Head of caudate nucleus (tissue), 42 donors: Measurements from ENCODE around the gene TEN1.
"Not testable (repeated sequence)": the region's sequence is repeated elsewhere in the genome, so short reads cannot be mapped to it uniquely, and the experiment has no call there.

Source experiments
- DNase-seq, 42 donors: peaks; one replicate each; pipeline versions ENCODE4 v3.0.0 to v3.0.0-alpha.2; 2020 to 2021; ENCODE audit warnings: mixed read lengths in 7 of 42
- intact Hi-C: fragments of 100-400 bp; cut with DNase I; formaldehyde crosslinking; loops from one replicate; pipeline ENCODE4 v1.15.0; 2022

Gene TEN1, protein sequence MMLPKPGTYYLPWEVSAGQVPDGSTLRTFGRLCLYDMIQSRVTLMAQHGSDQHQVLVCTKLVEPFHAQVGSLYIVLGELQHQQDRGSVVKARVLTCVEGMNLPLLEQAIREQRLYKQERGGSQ

DNA sequence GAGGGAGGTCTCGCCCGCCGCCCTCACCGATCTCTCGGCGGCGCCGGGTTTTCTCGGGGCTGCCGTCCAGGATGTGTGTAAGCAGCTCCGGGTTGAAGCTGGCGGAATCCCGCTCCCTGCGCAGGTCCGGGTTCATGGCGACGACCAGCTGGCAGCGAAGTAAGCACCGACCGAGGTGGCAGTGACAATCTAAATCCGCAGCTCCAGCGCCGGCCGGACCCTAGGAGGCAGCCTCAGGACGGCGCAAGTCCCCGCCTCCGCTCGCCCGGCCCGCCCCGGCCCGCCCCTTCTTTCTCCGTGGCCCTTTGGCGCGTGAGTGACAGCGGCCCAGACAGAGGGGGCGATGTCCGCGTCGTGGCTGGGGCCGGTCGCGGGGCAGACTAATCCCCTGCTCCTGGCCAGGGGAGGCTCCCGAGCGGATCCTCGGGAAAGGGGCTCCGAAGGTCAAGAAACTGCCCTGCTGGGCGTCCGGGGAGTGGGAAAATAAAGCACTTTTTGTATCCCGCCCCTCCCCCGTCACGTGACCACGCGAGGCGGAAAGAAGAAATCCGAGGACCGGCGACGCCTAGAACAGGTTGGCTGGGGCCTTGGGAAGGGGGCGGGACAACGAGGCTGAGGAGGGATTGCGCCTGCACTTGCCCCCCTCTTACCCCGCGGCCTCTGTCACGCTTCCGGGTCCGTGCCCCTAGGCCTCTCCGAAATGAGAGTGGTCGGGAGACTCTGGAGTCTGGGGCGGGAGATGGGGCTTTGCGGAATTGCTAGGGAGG is at the start of gene TEN1, which contains the start of gene ACOX1:
Gene TEN1, plus strand, starts transcription at position 303 of the 767 bp plus-strand sequence. CDS start 6,953 bp downstream, outside the sequence.
Gene ACOX1, minus strand, starts transcription at position 229 of the 767 bp plus-strand sequence. Its CDS starts 93 bp downstream, at position 136.
- intact Hi-C loops = loop anchor here (5.0 kb wide), 1 partner anchor 37 kb away; the partner anchor contains the start of gene FBF1
- DNase-seq = peak; percentile 95 to 100 (median 98)

DNA sequence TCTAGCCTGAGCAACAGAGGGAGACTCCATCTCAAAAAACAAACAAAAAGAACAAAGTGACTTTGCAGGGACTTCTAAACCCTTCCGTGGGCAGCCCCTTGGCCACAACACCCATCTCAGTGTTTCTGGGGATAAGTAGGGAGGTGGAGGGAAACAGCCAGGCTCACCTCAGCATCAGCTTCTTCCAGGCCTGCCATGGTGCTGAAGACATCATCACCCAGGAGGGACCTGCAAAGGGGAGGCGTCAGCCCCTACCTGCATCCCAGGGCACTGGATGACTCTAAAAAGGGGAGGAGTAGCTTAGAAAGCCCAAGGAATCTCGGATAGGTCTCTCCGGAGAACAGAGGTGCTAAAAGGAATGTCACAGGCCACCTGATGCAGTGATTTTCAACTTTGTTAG is 48.0 kb upstream of the TEN1 start:
- DNase-seq = no peak
- intact Hi-C loops = no loop called here

DNA sequence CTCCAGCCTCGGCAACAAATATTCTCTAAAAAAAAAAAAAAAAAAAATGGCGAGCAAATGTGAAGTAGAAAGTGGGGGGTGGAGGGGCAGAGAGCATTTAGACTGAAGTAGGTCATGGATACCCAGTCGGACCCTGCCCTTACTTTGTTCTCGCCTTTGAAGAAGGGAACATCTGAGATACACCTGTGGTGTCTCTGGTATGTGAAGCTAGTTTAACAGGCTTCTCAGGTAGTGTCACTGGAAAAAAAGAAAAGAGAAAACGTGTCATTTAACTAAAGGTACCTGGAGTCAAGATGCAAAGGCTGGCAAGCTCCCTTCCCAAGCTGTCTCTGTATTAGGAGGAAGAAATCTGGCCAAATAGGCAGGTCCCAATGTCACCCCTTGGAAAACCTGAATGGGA is 46.2 kb upstream of the TEN1 start:
- no peak for DNase-seq
- intact Hi-C loops = no loop called here

DNA sequence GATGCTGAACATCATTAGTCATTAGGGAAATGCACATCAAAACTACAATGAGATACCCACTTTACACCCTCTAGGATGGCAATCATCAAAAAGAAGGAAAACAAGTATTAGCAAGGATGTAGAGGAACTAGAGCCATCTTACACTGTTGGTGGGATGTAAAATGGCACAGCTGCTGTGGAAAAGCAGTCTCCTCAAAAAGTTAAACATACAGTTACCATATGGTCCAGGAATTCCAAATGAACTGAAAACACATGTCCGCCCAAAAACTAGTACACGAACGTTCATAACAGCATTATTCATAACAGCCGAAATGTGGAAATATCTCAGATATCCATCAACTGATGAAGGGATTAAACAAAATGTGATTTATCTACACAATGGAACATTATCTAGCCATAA is 45.2 kb upstream of the TEN1 start:
- intact Hi-C loops = no loop called here
- no peak for DNase-seq

DNA sequence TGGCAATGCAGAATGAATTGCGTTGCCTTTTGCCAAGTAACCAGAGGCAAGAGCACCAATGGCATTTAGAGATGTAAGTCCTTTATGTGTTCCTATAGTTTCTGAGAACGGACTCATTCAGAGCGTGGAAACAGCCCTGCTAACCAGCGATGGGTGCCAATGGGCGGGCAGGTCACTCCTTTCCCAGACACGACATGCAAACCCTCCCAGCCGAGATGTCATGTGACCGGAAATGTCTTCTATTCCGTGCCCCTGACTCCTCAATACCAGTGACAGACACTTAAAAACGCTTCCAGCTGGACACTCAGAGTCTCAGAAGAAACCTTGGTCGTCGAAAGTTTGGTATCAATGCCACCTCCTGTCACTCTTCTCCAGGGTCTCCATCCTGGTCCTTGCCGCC is 41.4 kb upstream of the TEN1 start:
- intact Hi-C loops = no loop called here
- DNase-seq = no peak

DNA sequence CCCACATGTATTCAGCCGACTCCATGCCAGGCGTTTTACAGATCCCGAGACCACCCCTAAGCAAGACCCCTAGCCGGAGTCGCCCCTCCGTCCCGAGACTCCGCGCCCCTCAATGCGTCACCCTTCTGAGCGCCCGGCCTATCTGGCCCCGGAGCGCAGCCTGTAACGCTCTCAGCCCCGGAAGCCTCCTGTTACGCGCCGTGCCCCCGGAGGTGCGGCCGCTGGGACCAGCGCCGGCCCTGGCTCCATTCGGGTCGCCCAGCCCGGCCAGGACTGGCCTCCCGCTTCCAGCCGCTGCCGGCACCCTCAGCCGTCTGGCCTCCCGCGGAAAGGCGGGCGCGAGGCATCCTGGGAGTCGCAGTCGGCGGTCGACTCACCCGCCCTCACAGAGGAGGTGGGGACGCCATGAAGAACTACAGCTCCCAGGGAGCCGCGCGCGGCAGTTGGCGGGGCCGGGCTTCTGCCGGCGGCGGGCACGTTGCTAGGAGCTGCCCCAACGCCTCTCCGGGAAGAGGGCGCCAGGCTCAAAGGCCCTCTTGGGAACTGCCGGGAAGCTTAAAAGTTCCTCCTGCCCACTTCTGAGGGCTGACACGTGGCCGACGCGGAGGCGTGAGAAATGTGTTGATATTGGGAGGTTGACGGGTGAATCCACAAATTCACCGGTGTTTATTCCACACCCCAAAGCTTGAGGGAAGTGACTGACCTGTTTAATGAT is 38.2 kb upstream of the TEN1 start, which contains the start of gene FBF1:
Gene FBF1, minus strand, starts transcription at position 316 of the 715 bp plus-strand sequence. CDS start 2,893 bp downstream, outside the sequence.
- peak; percentile 92 to 99 (median 98) for DNase-seq
- intact Hi-C loops = loop anchor here (5.0 kb wide), 1 partner anchor 36 kb away; the partner anchor contains the start of genes ACOX1 and TEN1

DNA sequence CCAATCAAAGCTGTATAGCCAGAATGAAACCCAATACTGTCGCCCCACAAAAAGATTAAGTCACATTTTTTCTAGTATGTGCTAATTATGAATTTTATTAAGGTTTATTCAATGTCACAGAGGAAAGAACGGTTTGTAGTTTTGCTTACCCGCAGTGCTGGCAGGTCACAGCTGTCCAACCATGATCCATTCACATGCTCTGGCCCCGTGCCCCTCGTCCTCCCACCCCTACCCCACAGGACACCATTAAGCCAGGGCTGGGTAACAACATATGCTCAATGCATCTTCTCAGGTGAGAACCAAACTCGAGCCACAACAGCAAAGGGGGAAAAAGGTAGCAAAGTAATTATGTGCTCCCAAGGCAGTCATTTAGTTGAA is 37.6 kb upstream of the TEN1 start:
- intact Hi-C loops = loop anchor here (5.0 kb wide), 1 partner anchor 36 kb away; the partner anchor contains the start of genes ACOX1 and TEN1
- DNase-seq = no peak

DNA sequence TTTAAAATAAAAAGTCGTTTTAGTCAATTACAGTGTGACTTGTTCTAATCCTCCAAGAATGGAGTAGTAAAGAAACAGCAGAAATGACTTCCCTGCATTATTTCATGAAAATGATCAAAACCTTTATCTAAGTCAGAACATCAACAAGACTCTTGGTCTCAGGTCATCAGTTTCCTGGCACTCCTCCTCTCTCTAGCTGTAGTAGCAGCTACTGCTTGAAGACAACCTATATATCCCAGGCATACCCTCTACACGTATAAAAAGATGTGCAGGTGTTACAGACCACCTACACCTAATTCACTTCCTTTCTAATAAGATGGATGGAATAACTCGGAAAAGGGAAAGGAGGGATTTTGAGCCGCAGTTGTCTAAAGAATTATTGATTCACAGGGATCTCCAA is 36.6 kb upstream of the TEN1 start:
- intact Hi-C loops = loop anchor here (5.0 kb wide), 1 partner anchor 35 kb away; the partner anchor contains the start of genes ACOX1 and TEN1

DNA sequence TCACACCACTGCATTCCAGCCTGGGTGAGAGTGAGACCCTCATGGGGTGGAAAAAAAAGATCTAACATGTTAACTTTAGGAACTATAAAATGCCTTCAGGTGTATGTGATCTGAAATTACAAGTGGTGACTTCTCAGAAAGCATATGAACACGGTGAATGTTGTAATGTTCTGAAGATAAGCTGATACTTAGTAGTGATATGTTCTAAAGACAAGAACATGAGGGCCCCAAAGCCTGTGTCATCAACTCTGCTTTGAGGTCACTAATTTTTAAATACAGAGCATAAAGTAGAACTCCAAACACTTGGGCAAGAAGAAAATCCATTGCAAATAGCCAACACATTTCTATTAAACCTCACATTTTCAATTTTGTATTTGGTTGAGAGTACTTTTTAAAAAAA is 35.5 kb upstream of the TEN1 start:
- no peak for DNase-seq
- intact Hi-C loops = loop anchor here (5.0 kb wide), 1 partner anchor 34 kb away; the partner anchor contains the start of genes ACOX1 and TEN1

More for the DNA sequence above, 36.6 kb upstream of the TEN1 start:
- DNase-seq = no peak

DNA sequence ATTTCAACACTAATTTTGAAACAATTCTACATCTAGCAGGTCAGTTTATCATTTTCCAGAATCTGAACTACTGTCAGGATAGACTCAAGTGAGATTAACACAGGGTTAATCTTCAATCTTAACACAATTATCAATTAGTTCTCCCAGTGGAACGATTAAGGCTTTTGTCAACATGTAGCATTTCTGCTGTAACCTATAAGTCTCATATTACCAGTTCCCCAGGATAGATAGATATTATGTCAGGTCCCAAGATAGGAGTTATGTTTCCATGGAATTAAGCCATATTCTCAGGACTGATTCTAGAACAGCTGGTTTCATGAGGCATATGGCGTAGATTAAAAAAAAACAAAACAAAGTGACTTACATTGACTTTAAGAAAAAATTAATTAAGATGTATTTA is 33.8 kb upstream of the TEN1 start:
- DNase-seq = no peak
- intact Hi-C loops = no loop called here

DNA sequence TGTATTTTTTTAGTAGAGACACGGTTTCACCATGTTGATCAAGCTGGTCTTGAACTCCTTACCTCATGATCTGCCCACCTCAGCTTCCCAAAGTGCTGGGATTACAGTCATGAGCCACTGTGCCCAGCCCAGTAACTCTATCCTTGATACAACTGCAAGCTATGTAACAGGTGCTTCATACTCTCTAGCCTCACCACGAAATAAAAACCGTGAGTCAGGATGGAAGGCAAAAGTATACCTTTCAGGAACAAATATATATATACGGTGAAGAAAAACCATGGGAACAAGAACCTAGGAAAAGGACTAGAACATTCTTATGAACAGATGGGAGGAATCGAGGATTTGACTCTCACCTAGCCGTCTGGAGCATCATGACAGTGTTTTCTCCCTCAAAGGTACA is 28.6 kb upstream of the TEN1 start:
- intact Hi-C loops = no loop called here
- no peak for DNase-seq

DNA sequence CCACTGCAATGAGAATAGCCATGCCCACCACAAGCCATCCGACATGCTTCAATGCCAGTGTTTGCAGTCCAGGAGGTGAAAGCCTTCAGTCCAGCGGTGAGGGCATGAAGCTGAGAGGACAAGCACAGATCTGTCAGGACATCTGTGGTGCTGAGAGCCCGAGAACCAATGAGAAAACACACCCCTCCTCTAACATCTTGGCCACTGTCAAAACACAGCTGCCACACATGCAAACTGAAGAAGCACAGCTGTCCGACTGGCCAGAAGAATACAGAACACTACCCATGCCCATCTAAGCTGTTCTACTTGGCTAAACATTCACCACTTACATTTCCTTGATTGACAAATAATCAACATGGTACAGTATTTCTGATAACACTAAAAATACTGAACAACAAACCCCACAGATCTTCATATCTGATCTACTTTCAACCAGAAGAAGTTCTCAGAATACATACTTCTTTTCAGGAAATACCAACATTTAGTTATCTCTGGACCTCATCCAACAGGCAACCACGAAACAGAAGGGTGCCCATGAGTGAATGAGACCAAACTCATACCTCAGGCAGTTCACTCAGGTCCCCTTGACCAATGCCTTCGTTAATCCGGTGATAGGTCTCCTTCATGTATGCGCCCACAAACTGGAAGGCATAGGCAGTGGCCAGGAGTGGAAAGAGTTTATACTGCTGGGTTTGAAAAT is 28.0 kb upstream of the TEN1 start:
- DNase-seq = peak in 6 of 42 donors; percentile 10 to 57 (median 30)
- intact Hi-C loops = no loop called here

DNA sequence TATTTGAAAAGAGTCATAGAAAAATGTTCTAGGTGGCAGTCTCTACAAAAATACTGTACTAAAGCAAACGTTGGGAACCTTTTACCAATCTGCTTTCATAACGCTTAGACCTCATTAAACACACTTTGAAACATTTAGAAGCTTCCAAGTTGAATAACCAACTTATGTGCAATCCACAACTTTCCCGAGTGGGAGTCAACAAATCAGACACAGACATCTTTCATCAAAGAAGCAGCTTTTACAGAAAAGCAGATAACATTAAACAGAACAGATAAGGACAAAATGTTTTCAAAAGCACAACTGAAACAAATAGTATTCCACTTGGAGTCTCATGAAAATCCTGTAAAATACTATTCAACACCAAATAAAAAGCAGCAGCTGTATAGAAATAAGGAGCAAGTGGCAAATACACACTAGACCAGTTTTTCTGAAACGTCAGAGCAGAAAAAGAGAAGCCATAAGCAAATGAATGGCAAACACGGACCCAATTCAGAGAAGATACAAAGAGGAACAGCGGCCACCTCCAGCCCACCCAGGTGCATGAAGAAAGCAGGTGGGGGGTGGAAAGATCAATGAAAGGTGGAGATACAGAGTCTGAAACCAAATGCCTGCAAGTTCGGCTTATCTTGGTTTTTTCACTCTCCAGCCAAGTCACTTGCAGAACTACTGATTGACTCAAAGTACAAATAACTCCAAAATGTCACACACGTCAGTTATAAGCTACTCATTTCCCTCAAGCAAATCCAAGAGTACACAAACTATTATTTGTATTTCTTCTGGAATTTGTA is 19.8 kb upstream of the TEN1 start:
- intact Hi-C loops = no loop called here
- DNase-seq = no peak

DNA sequence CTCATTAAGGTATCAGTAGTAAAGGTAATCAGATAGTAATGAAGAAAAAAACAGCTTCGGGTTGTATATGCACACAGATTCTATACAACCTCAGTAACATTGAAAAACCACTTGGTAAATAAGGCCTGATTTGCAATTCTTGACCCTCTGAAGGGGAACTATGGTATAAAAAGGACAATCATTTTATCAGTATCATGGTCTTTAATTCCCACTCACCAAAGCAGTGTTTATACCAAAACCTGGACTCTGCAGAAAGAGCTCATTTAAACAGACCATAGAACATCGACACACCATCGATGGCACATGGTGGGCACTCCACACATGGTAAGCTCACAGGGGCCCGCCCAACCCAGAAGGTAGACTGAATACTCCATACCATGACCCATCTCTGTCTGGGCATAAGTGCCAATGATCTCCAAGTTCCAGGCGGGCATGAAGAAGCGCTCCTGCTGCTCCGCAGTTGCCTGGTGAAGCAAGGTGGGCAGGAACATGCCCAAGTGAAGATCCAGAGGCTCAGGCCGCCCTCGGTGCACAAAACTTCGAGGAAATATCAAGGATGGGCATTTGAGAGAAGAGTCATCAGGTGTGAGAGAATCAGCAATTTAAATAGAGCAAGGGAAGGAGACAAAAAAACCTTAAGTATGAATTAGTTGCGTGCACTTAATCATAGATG is 19.1 kb upstream of the TEN1 start:
- DNase-seq = no peak
- intact Hi-C loops = no loop called here

DNA sequence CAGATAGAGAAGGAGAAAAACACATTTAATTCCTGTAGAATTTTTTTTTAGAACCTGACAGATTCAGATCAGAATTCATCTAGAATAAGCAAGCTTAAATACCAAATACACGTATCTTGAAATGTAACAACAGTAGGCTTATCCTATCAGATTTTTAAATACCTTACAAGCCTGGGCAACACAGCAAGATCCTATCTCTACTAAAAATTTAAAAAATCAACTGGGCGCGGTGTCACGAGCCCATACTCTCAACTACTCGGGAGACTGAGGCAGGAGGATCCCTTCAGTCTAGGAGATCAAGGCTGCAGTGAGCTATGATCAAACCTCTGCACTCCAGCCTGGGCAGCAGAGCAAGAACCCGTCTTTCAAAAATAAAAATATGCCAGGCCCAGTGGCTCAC is 13.6 kb upstream of the TEN1 start:
- intact Hi-C loops = no loop called here
- DNase-seq = no peak

DNA sequence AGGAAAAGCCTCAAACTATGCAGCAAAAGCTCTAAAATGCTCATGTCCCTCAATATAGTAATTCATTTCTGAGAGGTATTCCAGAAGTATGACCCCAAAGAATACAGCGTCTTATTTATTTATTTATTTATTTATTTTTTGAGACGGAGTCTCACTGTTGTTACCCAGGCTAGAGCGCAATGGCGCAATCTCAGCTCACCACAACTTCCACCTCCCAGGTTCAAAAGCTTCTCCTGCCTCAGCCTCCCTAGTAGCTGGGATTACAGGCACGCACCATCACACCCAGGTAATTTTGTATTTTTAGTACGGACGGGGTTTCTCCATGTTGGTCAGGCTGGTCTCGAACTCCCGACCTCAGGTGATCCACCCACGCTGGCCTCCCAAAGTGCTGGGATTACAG is 10.0 kb upstream of the TEN1 start:
- intact Hi-C loops = not testable (repeated sequence)

DNA sequence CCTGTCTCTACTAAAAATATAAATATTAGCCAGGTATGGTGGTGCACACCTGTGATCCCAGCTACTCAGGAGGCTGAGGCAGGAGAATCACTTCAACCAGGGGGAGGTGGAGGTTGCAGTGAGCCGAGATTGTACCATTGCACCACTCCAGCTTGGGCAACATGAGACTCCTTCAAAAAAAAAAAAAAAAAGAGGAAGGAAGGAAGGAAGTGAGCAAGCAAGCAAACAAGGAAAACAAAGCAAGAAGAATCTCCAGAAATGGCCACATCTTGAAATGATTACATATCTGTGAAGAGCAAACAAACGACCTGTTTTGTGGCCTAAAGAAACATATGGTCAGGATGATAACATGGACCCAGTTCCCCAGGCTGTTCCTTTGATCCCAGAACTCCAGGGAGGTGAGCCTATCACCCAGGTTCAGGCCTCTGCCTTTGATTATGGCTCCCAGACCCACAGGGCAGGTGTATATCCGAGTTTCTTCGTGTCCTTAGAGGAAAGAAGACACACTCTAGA is 9.0 kb upstream of the TEN1 start:
- DNase-seq = no peak
- intact Hi-C loops = no loop called here

More for the DNA sequence above, 10.0 kb upstream of the TEN1 start:
- not testable (repeated sequence) for DNase-seq

DNA sequence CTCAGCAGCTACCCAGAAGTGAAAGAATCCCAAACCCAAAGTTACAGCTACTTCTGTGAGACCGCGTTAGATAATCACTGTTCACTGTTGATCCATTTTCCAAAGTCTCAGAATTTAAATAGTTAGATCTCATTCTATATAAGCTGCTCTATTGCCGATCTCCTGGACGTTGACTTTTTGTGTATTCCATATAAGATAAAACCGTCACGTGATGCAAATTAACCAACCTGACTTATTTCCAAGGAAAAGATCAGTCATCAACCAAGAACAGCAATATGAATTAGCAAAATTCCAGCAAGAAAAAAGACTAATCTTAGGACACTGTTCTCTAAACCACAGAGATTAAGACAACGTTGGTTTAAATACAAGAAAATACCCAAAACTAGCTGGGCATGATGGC is 8.4 kb upstream of the TEN1 start:
- intact Hi-C loops = no loop called here
- DNase-seq = no peak
